Iris pigment epithelial cell (primary cell): ENCODE measurements around the gene NEURL4.

ENCODE experiments used
- DNase-seq: peaks from one replicate; pipeline ENCODE4 v3.0.0-alpha.2; 2011; ENCODE audit warnings: low read depth

NEURL4 gene

DNA sequence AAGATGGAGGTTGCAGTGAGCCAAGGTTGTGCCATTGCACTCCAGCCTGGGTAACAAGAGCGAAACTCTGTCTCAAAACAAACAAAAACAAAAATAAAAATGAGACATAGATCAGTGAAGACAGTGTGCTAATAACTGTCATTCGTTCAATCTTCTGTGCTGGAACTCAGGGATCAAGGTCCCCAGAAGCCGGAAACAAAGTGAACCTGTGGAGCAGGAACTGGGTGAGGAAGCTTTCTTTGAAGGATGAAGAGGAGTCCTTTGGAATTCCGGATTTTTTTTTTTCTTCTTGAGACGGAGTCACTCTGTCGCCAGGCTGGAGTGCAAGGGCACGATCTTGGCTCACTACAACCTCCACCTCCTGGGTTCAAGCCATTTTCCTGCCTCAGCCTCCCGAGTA lies 49.7 kb downstream of the NEURL4 start:
- no peak for DNase-seq

DNA sequence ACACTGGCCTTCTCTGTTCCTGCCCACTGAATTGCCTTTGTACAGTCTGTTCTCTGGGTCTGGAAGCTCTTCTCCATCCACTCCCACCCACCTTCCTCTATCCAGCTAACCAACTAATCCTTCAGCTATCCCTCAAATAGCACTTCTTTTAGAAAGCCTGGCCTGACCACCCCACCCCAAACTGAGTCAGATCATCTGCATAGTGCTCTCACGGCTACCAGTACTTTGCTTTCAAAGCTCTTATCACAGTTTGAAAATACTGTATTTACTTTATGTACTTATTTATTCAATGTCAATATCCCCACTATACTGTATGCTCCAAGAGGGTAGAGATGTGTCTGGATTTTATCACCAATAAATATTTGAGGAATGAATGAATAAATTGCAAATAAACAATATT lies 62.4 kb downstream of the NEURL4 start:
- DNase-seq, result peak; percentile 41
